PC-9 (cell line): ENCODE data around the gene INAVA. TPM values are rescaled to one million over a fixed set of nuclear protein-coding genes. Genes with fewer than 3 reads are reported as not detected.

Experiments used
- BruUV-seq: library from RNA; stranded (reverse); fragments of 400-500 nt; replicated peaks from 2 replicates; lab custom pipeline; 2021; lab: Mats Ljungman, UMichigan
- CTCF ChIA-PET: fragments of 300-600 bp; sonication (Branson Sonifier 250); formaldehyde crosslinking; loops from one replicate; lab custom pipeline; 2022; ENCODE audit warnings: antibody characterized with exemption; lab: Charles Lee
- POLR2A ChIA-PET: fragments of 300-600 bp; sonication (Branson Sonifier 250); formaldehyde crosslinking; loops from one replicate; lab custom pipeline; 2022; ENCODE audit warnings: antibody characterized with exemption; ENCODE audit not compliant: unreplicated experiment; lab: Charles Lee
- DNase-seq, 2 experiments: peaks; one replicate each; pipeline versions ENCODE4 v3.0.0 to v3.0.0-alpha.2; 2015 to 2022; ENCODE audit warnings: mixed read lengths in 1 of 2
- H2AFZ ChIP-seq: fragments of 200-600 bp; sonication (generic); 2 replicates; pipeline ENCODE4 v1.8.1; 2017; ENCODE audit warnings: antibody characterized with exemption
- H3F3A ChIP-seq: fragments of 200-600 bp; sonication (generic); 2 replicates; pipeline ENCODE4 v1.8.1; 2017; ENCODE audit warnings: antibody characterized with exemption, mild to moderate bottlenecking, low read depth; ENCODE audit not compliant: insufficient read depth
- H3K27ac ChIP-seq: fragments of 200-600 bp; sonication (generic); 2 replicates; pipeline ENCODE4 v1.6.1; 2016; ENCODE audit warnings: mixed run types
- H3K27me3 ChIP-seq: fragments of 200-600 bp; sonication (generic); 2 replicates; pipeline ENCODE4 v1.6.1; 2016; ENCODE audit warnings: low read depth, mixed run types; ENCODE audit not compliant: insufficient read depth
- H3K36me3 ChIP-seq: fragments of 200-600 bp; sonication (generic); 2 replicates; pipeline ENCODE4 v1.6.1; 2016; ENCODE audit warnings: low read depth, mixed run types
- H3K4me1 ChIP-seq: fragments of 200-600 bp; sonication (generic); replicated peaks from 2 replicates; pipeline ENCODE4 v1.6.1; 2016; ENCODE audit warnings: mixed run types; ENCODE audit not compliant: insufficient read depth
- H3K4me2 ChIP-seq: fragments of 200-600 bp; sonication (generic); 2 replicates; pipeline ENCODE4 v1.6.1; 2017; ENCODE audit warnings: mixed run types
- H3K4me3 ChIP-seq: fragments of 200-600 bp; sonication (generic); 2 replicates; pipeline ENCODE4 v1.6.1; 2016; ENCODE audit warnings: mixed run types
- H3K79me2 ChIP-seq: fragments of 200-600 bp; sonication (generic); 2 replicates; pipeline ENCODE4 v1.6.1; 2017; ENCODE audit warnings: low read depth, mixed run types
- H3K9me2 ChIP-seq: fragments of 200-600 bp; sonication (generic); 2 replicates; pipeline ENCODE4 v1.8.1; 2017; ENCODE audit warnings: mild to moderate bottlenecking; ENCODE audit not compliant: insufficient read depth
- H3K9me3 ChIP-seq: fragments of 200-600 bp; sonication (generic); 2 replicates; pipeline ENCODE4 v1.8.1; 2016; ENCODE audit warnings: low read depth; ENCODE audit not compliant: insufficient read depth
- H4K20me1 ChIP-seq: fragments of 200-600 bp; sonication (generic); 2 replicates; pipeline ENCODE4 v1.8.1; 2017; ENCODE audit not compliant: insufficient read depth
- EZH2 ChIP-seq: fragments of 200-600 bp; sonication (generic); IDR thresholded peaks from 2 replicates; pipeline ENCODE4 v1.8.0; 2017; ENCODE audit warnings: antibody characterized with exemption, low read depth
- intact Hi-C: fragments of 100-400 bp; cut with micrococcal nuclease; formaldehyde crosslinking; loops from one replicate; pipeline ENCODE4 v1.10.0; 2022; ENCODE audit not compliant: unreplicated experiment
- total RNA-seq: library from RNA; stranded (reverse); gene quantifications from 2 replicates; pipeline ENCODE4 v1.2.3, GENCODE V29; 2021
- TF ChIP-seq, protein P1 (sequence below): fragments of 200-600 bp; sonication (generic); conservative IDR thresholded peaks from 2 replicates; pipeline ENCODE4 v1.6.1; 2017; ENCODE audit warnings: mixed run types, antibody characterized with exemption, mild to moderate bottlenecking, moderate library complexity

Gene INAVA
- total RNA-seq, 1 experiment from 2014 or later = 49.8 TPM

DNA sequence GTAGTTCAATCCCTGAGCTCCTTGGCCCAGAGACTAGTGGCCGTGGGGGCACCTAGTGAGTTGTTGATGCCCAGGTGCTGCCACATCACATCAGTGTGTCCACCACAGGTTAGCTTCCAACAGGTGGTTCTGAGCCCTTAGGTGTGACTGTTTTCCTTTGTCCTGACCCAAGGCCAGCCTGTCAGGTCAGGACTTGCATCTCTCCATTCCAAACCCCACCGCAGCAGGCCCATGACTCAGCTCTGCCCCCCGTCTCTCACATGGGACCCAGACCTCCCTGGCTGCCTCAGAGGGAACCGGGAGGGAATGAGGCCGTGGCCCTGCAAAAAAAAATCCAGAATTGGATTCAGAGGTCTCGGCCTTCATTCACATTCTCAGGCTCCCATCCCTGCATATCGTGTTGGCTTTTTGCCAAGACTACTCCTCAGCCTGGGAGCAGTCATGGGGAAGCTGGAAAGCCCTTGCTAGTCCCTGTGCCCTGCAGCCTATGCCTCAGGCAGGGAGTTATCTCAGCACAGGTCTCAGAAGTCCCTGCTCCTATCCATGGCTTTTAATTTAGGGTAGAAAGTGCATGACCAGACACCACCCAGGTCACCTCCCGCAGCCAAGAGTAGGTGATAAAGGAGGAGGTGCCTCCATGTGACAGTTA lies 7.2 kb downstream of the INAVA start:
- ChIA-PET POLR2A (no interaction called here), CTCF (no interaction called here)
- Histone ChIP-seq H2AFZ (no peak overlapping the region), H3K4me3 (no peak overlapping the region), H3K4me2 (no peak overlapping the region), H4K20me1 (peaks cover 11% of the 10 kb centered on the region), H3K27me3 (no peaks in the 10 kb centered on the region), H3K79me2 (peaks cover 20% of the 10 kb centered on the region), H3K9me3 (no peaks in the 10 kb centered on the region), H3K36me3 (peaks cover 42% of the 10 kb centered on the region), H3K27ac (no peak overlapping the region), H3K9me2 (no peaks in the 10 kb centered on the region), H3F3A (peaks cover 12% of the 10 kb centered on the region; the same call in 1 of the 2 replicates), H3K4me1 (peaks cover 25% of the 10 kb centered on the region)
- DNase-seq = no peak
- TF ChIP-seq EZH2 = no peak
- TF ChIP-seq, protein P1, sequence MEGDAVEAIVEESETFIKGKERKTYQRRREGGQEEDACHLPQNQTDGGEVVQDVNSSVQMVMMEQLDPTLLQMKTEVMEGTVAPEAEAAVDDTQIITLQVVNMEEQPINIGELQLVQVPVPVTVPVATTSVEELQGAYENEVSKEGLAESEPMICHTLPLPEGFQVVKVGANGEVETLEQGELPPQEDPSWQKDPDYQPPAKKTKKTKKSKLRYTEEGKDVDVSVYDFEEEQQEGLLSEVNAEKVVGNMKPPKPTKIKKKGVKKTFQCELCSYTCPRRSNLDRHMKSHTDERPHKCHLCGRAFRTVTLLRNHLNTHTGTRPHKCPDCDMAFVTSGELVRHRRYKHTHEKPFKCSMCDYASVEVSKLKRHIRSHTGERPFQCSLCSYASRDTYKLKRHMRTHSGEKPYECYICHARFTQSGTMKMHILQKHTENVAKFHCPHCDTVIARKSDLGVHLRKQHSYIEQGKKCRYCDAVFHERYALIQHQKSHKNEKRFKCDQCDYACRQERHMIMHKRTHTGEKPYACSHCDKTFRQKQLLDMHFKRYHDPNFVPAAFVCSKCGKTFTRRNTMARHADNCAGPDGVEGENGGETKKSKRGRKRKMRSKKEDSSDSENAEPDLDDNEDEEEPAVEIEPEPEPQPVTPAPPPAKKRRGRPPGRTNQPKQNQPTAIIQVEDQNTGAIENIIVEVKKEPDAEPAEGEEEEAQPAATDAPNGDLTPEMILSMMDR = no peak
- BruUV-seq = no TSS peak
- intact Hi-C loops = no loop called here

DNA sequence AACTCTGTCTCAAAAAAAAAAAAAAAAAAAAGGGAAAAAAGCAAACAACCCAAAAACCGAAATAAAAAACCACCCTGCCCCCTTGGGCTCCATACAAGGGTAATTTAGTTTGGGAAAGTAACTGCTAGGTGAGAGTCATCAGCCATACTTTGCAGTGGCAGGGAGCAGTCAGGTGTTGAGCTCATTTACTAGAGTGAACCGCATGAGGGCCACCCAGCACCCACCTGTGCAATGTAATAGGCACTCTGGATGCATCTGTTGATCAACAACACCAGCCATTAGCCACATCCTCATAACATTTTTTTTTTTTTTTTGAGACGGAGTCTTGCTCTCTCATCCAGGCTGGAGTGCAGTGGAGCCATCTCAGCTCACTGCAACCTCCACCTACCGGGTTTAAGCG lies 9.1 kb downstream of the INAVA start:
- peaks cover 22% of the 10 kb centered on the region; the same call in 1 of the 2 replicates for H3K4me1 ChIP-seq
- no TSS peak for BruUV-seq
- H3F3A ChIP-seq = peaks cover 6% of the 10 kb centered on the region; the same call in 1 of the 2 replicates
- H2AFZ ChIP-seq = no peak overlapping the region
- no peaks in the 10 kb centered on the region; the same call in none of the 2 replicates for H4K20me1 ChIP-seq
- POLR2A ChIA-PET = interaction anchor here (0.6 kb wide), 1 partner anchor 983 kb away, joined by 5 read pairs; no protein-coding TSS in a partner anchor
- no peaks in the 10 kb centered on the region for H3K9me2 ChIP-seq
- no peak overlapping the region for H3K4me3 ChIP-seq
- H3K27me3 ChIP-seq = no peaks in the 10 kb centered on the region
- no peak overlapping the region for H3K27ac ChIP-seq
- intact Hi-C loops = no loop called here
- H3K79me2 ChIP-seq = peaks cover 2% of the 10 kb centered on the region; the same call in 1 of the 2 replicates
- CTCF ChIA-PET = no interaction called here
- TF ChIP-seq, protein P1 = no peak
- no peak for TF ChIP-seq EZH2
- no peak overlapping the region for H3K4me2 ChIP-seq
- DNase-seq = no peak
- no peaks in the 10 kb centered on the region for H3K9me3 ChIP-seq
- peaks cover 34% of the 10 kb centered on the region for H3K36me3 ChIP-seq

DNA sequence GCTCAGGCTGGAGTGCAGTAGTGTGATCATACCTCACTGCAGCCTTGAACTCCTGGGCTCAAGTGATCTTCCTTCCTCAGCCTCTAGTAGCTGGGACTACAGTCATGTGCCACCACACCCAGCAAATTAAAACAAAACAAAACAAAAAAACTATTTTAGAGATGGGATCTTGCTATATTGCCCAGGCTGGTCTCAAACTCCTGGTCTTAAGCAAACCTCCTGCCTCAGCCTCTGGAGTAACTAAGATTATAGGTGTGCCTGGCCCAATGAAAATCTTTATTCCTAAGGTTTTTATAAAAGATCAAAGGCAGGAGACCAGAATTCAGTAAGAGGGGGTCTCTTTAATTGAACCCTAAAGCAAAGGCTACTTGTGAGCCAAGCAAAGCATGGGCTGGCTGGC lies 10.1 kb downstream of the INAVA start:
- ChIA-PET POLR2A (no interaction called here), CTCF (interaction anchor here (0.6 kb wide), 1 partner anchor 211 kb away, joined by 5 read pairs; no protein-coding TSS in a partner anchor)
- Histone ChIP-seq H3K27ac (no peak overlapping the region), H3K9me3 (no peaks in the 10 kb centered on the region), H3K79me2 (no peaks in the 10 kb centered on the region), H3K4me2 (no peak overlapping the region), H3K27me3 (no peaks in the 10 kb centered on the region), H4K20me1 (no peaks in the 10 kb centered on the region; the same call in 1 of the 2 replicates), H3K36me3 (peaks cover 24% of the 10 kb centered on the region), H2AFZ (no peak overlapping the region), H3F3A (peaks cover 6% of the 10 kb centered on the region; the same call in 1 of the 2 replicates), H3K9me2 (no peaks in the 10 kb centered on the region), H3K4me3 (no peak overlapping the region), H3K4me1 (peaks cover 22% of the 10 kb centered on the region; the same call in 1 of the 2 replicates)
- DNase-seq = no peak
- no TSS peak for BruUV-seq
- TF ChIP-seq, protein P1 = no peak
- TF ChIP-seq EZH2 = no peak
- intact Hi-C loops = no loop called here
